HG03457 (cell line): ENCODE measurements around the gene ADM2.

Source experiments
- ATAC-seq: cut with Tn5 transposase; IDR thresholded peaks from one replicate; pipeline ENCODE4 v1.9.1; 2021; ENCODE audit warnings: moderate number of reproducible peaks; ENCODE audit not compliant: unreplicated experiment

Gene ADM2

GRCh38 chr22:50483977-50484853, 2.9 kb downstream of the ADM2 start:
- ATAC-seq, result no peak

- no peak for ATAC-seq
These were observed 4.1 kb downstream of the ADM2 start for GRCh38 chr22:50485221-50486131.

- no peak for ATAC-seq
These were observed 5.4 kb downstream of the ADM2 start, which contains the start of gene MIOX for GRCh38 chr22:50486561-50487289. MIOX (plus strand) TSS chr22:50486859; CDS start chr22:50486898, 39 bp downstream.

- ATAC-seq, result no peak
These were observed 6.1 kb downstream of the ADM2 start for GRCh38 chr22:50487290-50488005.

GRCh38 chr22:50488006-50488677, 6.8 kb downstream of the ADM2 start:
- ATAC-seq, result no peak

- no peak for ATAC-seq
These were observed 7.5 kb downstream of the ADM2 start for GRCh38 chr22:50488886-50489285.

GRCh38 chr22:50489363-50490243, 8.3 kb downstream of the ADM2 start:
- no peak for ATAC-seq

- ATAC-seq, result no peak
These were observed 9.4 kb downstream of the ADM2 start for GRCh38 chr22:50490531-50491308.

- ATAC-seq, result no peak
These were observed 15.8 kb downstream of the ADM2 start for GRCh38 chr22:50497093-50497492.

GRCh38 chr22:50498322-50498890, 17.1 kb downstream of the ADM2 start:
- ATAC-seq, result no peak

- no peak for ATAC-seq
These were observed 19.1 kb downstream of the ADM2 start for GRCh38 chr22:50500452-50500851.

- ATAC-seq, result no peak
These were observed 20.8 kb downstream of the ADM2 start for GRCh38 chr22:50502096-50502495.

- no peak for ATAC-seq
These were observed 21.5 kb downstream of the ADM2 start for GRCh38 chr22:50502628-50503474.

GRCh38 chr22:50503475-50504145, 22.3 kb downstream of the ADM2 start:
- no peak for ATAC-seq

- ATAC-seq, result no peak
These were observed 23.2 kb downstream of the ADM2 start for GRCh38 chr22:50504369-50505211.
